ENCODE data around the gene SPDYE1.
"Not testable (repeated sequence)": the region's sequence is repeated elsewhere in the genome, so short reads cannot be mapped to it uniquely, and the experiment has no call there.

Gene SPDYE1

DNA sequence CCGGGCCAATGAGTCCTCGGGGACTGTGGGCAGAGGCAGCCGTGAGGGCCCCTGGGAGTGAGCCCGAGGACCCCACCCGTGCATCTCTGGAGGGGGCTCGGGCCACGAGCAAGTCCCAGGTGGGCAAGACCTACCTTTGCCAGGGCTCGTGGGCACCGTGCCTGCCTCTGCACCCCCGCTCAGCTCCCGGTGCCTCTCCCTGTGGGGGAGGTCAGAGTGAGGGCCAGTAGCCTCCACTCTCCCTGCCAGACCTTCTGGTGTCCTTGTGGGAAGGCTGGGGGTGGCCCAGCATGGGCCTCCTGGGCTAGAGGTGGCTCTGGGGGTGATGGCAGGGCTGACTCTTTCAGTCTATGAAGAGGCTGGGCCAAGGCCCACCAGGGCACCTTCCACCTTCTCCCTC is 31.7 kb downstream of the SPDYE1 start:
- not testable (repeated sequence) for H3K27me3 Mint-ChIP-seq; ATAC-seq; H3K27ac Mint-ChIP-seq; H3K4me1 Mint-ChIP-seq; H3K9me3 Mint-ChIP-seq; H3K4me3 Mint-ChIP-seq; H3K36me3 Mint-ChIP-seq (ENCODE audit: low read depth); DNase-seq

DNA sequence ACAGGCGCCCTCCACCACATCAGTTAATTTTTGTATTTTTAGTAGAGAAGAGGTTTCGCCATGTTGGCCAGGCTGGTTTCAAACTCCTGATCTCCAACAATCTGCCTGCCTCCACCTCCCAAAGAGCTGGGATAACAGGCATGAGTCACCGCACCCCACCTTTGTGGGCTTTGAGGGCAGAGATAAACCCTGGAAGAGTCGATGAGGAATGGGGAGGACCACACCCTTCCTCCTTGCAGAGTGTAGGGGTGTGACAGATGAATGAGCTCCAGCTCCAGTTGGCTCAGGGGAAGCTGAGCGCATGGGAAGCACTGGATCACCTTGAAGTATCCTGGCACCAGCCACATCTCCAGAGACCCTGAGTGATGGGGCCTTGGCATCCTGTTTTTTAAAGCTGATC is 32.3 kb downstream of the SPDYE1 start:
- not testable (repeated sequence) for H3K27me3 Mint-ChIP-seq; H3K4me3 Mint-ChIP-seq; ATAC-seq; H3K9me3 Mint-ChIP-seq; H3K36me3 Mint-ChIP-seq (ENCODE audit: low read depth); DNase-seq; H3K4me1 Mint-ChIP-seq; H3K27ac Mint-ChIP-seq

GRCh38 chr7:44031319-44031718 is 33.6 kb downstream of the SPDYE1 start:
- not testable (repeated sequence) for H3K4me1 Mint-ChIP-seq; H3K36me3 Mint-ChIP-seq (ENCODE audit: low read depth); H3K27me3 Mint-ChIP-seq; ATAC-seq; H3K27ac Mint-ChIP-seq; H3K4me3 Mint-ChIP-seq; H3K9me3 Mint-ChIP-seq; DNase-seq

DNA sequence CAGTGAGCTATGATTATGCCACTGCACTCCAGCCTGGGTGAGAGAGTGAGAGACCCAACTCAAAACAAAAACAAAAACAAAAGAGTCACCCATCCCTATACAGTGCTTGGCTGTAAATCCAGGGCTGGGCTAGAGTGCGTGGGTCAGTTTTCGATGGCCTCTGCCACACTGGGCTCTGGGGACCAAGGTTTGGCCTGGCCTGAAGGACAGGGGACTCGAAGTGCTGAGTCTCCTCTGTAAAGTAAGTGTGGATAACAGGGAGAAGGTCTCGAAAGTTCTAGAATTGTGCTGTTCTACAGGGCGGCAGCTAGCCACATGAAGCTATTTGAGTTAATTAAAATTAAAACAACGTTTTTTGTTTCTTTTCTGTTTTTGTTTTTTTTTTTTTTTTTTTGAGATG is 34.3 kb downstream of the SPDYE1 start:
- H3K4me3 Mint-ChIP-seq, H3K27ac Mint-ChIP-seq: not testable (repeated sequence)

GRCh38 chr7:44033971-44034844 is 36.5 kb downstream of the SPDYE1 start:
- not testable (repeated sequence) for H3K27ac Mint-ChIP-seq, H3K9me3 Mint-ChIP-seq

More for the DNA sequence above, 34.3 kb downstream of the SPDYE1 start:
- H3K4me1 Mint-ChIP-seq; H3K9me3 Mint-ChIP-seq; H3K27me3 Mint-ChIP-seq; ATAC-seq; H3K36me3 Mint-ChIP-seq (ENCODE audit: low read depth); DNase-seq: not testable (repeated sequence)

GRCh38 chr7:44036364-44036763 is 38.7 kb downstream of the SPDYE1 start:
- H3K4me1 Mint-ChIP-seq; H3K9me3 Mint-ChIP-seq; H3K27ac Mint-ChIP-seq; H3K27me3 Mint-ChIP-seq; H3K36me3 Mint-ChIP-seq (ENCODE audit: low read depth); H3K4me3 Mint-ChIP-seq: not testable (repeated sequence)
- ATAC-seq (peak; percentile 16), DNase-seq (peak; percentile 44)

More at GRCh38 chr7:44033971-44034844, 36.5 kb downstream of the SPDYE1 start:
- H3K4me1 Mint-ChIP-seq; H3K4me3 Mint-ChIP-seq; DNase-seq; H3K27me3 Mint-ChIP-seq; ATAC-seq; H3K36me3 Mint-ChIP-seq (ENCODE audit: low read depth): not testable (repeated sequence)

DNA sequence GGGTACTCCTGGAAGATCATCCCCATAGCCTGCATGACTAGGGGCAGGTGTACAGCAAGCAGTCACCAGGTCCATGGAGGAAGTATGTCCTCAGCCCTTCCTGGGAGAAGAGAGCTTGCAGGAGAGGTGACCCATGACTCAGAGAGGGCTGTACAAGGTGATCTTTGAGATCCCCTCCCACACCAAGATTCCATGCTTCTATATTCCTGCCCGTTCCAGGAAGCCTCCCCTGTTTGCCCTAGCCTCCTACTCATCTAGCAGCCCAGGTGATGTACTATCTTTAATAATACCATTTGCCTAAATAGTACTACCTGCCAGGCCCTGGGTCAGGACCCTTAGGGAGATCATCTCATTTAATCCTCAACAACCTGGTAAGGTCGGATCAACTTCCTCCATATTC is 40.3 kb downstream of the SPDYE1 start:
- peaks cover 12% of the 10 kb centered on the region for H3K4me1 Mint-ChIP-seq
- not testable (repeated sequence) for H3K4me3 Mint-ChIP-seq; DNase-seq; H3K36me3 Mint-ChIP-seq (ENCODE audit: low read depth); H3K27ac Mint-ChIP-seq; H3K27me3 Mint-ChIP-seq; ATAC-seq; H3K9me3 Mint-ChIP-seq

GRCh38 chr7:44038553-44038952 is 40.9 kb downstream of the SPDYE1 start:
- H3K27ac Mint-ChIP-seq; H3K27me3 Mint-ChIP-seq; DNase-seq; H3K4me3 Mint-ChIP-seq; H3K9me3 Mint-ChIP-seq; H3K36me3 Mint-ChIP-seq (ENCODE audit: low read depth); ATAC-seq: not testable (repeated sequence)
- peaks cover 13% of the 10 kb centered on the region for H3K4me1 Mint-ChIP-seq

DNA sequence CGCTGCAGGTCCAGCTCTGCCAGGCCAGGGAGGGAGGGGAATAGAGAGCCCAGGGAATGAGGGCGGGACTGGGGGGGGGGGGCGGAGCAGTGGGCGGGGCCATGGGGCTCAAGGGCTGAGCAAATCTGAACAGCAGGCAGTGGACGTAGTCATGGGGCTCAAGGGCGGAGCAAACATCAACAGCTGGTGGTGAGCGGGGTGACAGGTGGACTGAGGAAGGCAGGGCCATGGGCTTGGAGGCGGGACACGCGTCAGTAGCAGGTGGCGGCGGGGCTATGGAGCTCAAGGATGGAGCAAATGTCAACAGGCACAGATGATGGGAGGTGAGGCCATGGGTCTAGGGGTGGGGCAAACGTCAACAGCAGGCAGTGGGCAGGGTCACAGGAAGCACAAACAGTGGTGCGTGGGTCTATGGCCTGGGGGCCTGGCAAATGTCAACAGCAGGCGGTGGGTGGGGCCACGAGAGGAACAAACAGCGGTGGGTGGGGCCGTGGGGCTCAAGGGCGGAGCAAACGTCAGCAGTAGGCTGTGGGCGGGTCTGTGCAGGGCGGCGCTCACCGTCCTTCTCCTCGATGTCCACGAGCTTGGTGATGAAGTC is 41.4 kb downstream of the SPDYE1 start:
- not testable (repeated sequence) for H3K36me3 Mint-ChIP-seq (ENCODE audit: low read depth); H3K27me3 Mint-ChIP-seq; H3K9me3 Mint-ChIP-seq
- DNase-seq (peak; percentile 90), ATAC-seq (peak; percentile 70)
- peak overlapping the region; percentile 61 for H3K27ac Mint-ChIP-seq
- peaks cover 18% of the 10 kb centered on the region for H3K4me1 Mint-ChIP-seq
- peak overlapping the region; percentile 67 for H3K4me3 Mint-ChIP-seq

- not testable (repeated sequence) for DNase-seq; H3K9me3 Mint-ChIP-seq; H3K27ac Mint-ChIP-seq; H3K36me3 Mint-ChIP-seq (ENCODE audit: low read depth); H3K27me3 Mint-ChIP-seq
- Mint-ChIP-seq H3K4me3 (peak overlapping the region; percentile 78), H3K4me1 (peaks cover 19% of the 10 kb centered on the region)
- ATAC-seq: peak; percentile 7
Measured at GRCh38 chr7:44039800-44040492, 42.2 kb downstream of the SPDYE1 start.

GRCh38 chr7:44040493-44040891 is 42.8 kb downstream of the SPDYE1 start:
- H3K27me3 Mint-ChIP-seq; H3K36me3 Mint-ChIP-seq (ENCODE audit: low read depth); H3K9me3 Mint-ChIP-seq: not testable (repeated sequence)
- peaks cover 21% of the 10 kb centered on the region for H3K4me1 Mint-ChIP-seq
- DNase-seq (peak; percentile 67), ATAC-seq (peak; percentile 61)
- H3K4me3 Mint-ChIP-seq: peak overlapping the region; percentile 78
- peak overlapping the region; percentile 83 for H3K27ac Mint-ChIP-seq

- H3K36me3 Mint-ChIP-seq (ENCODE audit: low read depth): peaks cover 20% of the 10 kb centered on the region
- no peaks in the 10 kb centered on the region for H3K9me3 Mint-ChIP-seq
- H3K27me3 Mint-ChIP-seq: no peaks in the 10 kb centered on the region
- H3K27ac Mint-ChIP-seq: no peak overlapping the region
- ATAC-seq (no peak), DNase-seq (no peak)
- H3K4me1 Mint-ChIP-seq: peaks cover 39% of the 10 kb centered on the region
- H3K4me3 Mint-ChIP-seq: peak overlapping the region; percentile 62
Measured at GRCh38 chr7:44042221-44042620, 44.5 kb downstream of the SPDYE1 start.

DNA sequence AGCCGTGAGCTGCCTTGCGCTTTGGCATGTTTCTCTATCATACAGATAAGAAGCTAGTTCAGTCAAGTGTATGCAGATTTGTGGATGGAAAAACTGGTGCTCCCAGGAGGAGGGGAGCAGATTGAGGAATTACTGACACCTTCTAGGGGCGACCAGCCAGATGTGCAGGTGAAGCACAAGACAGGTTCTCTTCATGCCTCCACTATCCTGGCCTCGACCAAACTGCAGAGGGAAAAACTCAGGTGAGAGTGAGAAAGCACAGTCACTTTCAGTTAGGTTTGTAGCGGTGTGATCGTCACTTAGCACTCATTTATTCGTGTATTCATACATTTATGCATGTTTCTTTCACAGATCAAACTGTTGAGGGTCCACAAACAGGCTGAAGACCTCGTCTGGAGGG is 46.2 kb downstream of the SPDYE1 start:
- peak overlapping the region; percentile 90 for H3K4me3 Mint-ChIP-seq
- ATAC-seq (no peak), DNase-seq (no peak)
- H3K4me1 Mint-ChIP-seq: peaks cover 51% of the 10 kb centered on the region
- H3K36me3 Mint-ChIP-seq (ENCODE audit: low read depth): peaks cover 28% of the 10 kb centered on the region
- no peaks in the 10 kb centered on the region for H3K9me3 Mint-ChIP-seq
- H3K27ac Mint-ChIP-seq: peak overlapping the region; percentile 89
- no peaks in the 10 kb centered on the region for H3K27me3 Mint-ChIP-seq

GRCh38 chr7:44044315-44045225 is 46.9 kb downstream of the SPDYE1 start, which contains the start of gene DBNL:
DBNL (plus strand) TSS chr7:44044702; CDS start chr7:44044738, 36 bp downstream.
- Mint-ChIP-seq H3K9me3 (no peaks in the 10 kb centered on the region), H3K4me3 (peak within 1 kb of the TSS; percentile 90), H3K36me3 (ENCODE audit: low read depth) (peaks cover 28% of the 10 kb centered on the region), H3K27ac (peak within 1 kb of the TSS; percentile 89), H3K4me1 (peaks cover 55% of the 10 kb centered on the region), H3K27me3 (no peaks in the 10 kb centered on the region)
- ATAC-seq (peak; percentile 75), DNase-seq (peak; percentile 97)

Measured in activated naive CD8-positive, alpha-beta T cell treated with anti-CD3 and anti-CD28 coated beads, Interleukin-2, amount 50 U/mL, for 24 hours (primary cell).